AG09319 (cell line): ENCODE data around the gene CHD3.
A peak's percentile ranks its signal among the peaks of the same experiment; 100 is the strongest.

Source experiments
- DNase-seq: peaks from one replicate; pipeline ENCODE4 v3.0.0-alpha.2; 2010; ENCODE audit warnings: low read depth; ENCODE audit errors: extremely low read depth
- TF ChIP-seq, protein P1 (sequence below): IDR thresholded peaks from 2 replicates; pipeline ENCODE4 v1.5.1; 2011; ENCODE audit warnings: low read depth, mild to moderate bottlenecking, inconsistent platforms, low read length, moderate library complexity

CHD3 gene

DNA sequence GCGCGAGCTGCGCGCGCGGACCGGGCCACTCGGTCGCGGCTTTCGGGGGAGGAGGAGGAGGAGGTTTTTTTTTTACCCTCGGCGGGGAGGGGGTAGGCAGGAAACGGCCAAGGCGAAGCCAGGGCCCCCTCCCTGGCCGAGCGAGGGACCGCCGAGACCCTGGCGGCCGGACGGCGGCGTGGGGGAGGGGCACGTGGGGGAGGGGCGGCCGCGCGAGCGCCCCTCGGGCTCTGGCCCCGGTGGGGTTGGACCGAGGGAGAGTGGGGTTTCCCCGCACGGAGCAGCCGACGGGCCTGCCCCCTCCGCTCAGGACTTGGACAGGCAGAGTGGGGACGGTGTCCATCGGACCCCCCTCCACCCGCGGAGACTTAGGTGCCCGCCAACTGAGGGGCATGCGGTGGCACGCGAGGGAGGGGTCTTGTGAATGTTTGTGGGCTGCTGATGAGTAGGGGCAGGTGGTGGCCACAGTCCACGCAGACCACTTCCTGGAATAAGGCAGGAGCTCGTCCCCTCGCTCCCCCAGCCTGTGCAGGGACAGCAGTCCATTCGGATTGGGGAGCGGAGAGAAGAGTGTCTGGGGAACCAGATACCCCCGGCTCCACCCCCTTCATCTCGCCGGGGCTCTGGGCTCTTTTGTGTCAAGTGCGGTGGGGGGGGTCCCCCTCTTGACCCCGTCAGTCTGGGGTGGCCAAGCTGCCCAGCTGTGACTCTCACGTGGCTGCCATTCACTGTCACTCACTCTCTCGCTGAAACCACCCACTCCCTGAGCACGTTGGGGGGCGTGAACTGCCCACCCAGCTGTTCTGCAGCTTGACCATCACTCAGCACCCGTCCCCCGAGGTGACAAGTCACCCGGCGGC lies 3.0 kb upstream of the CHD3 start:
- no peak for DNase-seq
- TF ChIP-seq, protein P1, sequence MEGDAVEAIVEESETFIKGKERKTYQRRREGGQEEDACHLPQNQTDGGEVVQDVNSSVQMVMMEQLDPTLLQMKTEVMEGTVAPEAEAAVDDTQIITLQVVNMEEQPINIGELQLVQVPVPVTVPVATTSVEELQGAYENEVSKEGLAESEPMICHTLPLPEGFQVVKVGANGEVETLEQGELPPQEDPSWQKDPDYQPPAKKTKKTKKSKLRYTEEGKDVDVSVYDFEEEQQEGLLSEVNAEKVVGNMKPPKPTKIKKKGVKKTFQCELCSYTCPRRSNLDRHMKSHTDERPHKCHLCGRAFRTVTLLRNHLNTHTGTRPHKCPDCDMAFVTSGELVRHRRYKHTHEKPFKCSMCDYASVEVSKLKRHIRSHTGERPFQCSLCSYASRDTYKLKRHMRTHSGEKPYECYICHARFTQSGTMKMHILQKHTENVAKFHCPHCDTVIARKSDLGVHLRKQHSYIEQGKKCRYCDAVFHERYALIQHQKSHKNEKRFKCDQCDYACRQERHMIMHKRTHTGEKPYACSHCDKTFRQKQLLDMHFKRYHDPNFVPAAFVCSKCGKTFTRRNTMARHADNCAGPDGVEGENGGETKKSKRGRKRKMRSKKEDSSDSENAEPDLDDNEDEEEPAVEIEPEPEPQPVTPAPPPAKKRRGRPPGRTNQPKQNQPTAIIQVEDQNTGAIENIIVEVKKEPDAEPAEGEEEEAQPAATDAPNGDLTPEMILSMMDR = no peak

DNA sequence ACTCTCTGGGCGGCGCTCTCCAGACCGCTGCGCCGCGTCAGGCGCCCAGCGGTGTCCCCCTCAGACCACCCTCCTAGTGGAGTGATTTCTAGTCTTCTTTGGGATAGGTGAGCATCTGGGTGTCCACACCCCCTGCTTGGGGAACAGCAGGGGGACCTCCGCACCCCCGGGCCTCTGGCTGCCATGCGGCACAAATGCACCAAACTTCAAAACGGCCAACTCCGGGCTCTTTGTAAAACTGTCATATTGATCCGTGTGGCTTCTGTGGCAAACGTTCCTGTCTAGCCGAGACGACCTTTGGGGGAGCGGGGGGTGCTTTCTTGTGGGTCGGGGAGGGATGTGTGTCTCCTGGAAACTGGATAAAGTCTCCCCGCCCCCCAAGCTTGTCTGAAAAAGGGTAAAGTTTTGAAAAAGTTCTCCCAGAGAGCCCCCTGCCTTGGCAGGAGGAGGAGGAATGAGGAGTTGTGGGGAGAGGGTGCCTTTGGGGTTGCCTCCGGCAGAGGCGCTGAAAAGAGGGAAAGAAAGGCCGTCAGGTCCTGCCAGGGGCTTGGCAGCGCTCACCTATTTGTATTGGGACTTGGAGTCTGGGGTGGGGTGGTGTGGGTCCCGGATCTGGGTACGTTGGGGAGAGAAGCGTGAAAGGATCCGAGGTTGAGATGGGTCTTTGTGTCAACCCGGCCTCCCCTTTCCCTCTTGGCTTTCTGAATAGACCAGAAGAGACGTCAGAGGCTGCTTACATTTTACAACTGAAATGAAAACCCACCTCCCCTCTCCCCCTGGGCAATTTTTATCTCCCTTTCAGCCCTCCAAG lies 2.2 kb upstream of the CHD3 start:
- no peak for DNase-seq
- TF ChIP-seq, protein P1 = no peak; the same call in 1 of the 2 replicates

DNA sequence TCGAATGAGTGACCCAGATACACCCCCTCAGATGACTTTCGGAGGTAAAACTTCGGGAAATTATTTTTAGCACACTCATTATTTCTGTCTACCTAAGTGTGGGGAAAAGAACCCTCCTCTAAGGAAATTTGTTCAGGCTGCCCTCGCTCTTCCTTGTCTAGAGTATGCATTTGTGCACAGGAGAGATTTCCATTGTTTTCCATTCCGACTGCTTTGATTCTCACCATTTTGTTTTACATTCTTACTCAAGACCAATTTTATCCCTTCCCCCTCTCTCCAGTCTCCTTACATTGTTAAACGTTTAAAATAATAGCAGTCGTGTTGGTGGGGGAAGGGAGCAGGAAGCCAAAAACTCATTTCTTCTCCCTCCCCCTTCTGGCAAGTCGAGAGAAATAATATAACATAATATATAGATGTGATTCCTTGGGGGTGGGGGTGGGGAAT lies 1.5 kb upstream of the CHD3 start:
- no peak for DNase-seq
- TF ChIP-seq, protein P1 = no peak

DNA sequence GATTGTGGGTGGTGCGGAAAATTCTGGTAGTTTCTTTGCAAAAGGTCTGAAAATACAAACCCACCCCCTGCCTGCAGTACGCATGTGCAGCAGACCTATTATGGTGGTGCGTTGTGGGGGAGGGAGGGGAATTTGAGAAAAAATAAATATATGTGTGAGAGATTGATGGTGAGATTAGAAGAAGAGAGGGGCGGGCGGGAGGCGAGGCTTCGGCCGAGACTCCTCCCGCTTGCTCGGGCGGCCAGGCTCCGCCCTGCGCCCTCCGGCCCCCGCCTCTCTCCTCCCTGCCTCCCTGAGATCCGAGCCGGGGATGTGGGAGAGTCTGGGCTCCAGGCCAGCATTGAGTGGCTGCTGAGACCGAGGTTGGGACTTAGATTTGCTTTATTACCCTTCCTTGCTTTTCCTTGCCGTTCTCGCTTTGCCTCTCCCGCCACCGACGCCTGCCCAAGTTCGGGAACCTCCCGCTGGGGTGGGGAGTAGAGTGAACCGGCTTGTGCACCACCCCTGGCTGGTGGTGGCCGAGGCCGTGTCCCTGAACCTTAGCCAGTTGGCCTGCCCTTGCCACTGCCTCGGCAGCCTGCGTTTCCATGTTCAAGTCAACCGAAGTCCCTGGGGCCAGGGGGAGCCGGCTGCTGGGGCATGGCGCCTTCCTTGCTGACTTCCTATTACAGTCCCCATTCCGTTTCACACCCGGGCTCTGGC lies 956 bp upstream of the CHD3 start:
- TF ChIP-seq, protein P1 = no peak
- peak; percentile 90 for DNase-seq

DNA sequence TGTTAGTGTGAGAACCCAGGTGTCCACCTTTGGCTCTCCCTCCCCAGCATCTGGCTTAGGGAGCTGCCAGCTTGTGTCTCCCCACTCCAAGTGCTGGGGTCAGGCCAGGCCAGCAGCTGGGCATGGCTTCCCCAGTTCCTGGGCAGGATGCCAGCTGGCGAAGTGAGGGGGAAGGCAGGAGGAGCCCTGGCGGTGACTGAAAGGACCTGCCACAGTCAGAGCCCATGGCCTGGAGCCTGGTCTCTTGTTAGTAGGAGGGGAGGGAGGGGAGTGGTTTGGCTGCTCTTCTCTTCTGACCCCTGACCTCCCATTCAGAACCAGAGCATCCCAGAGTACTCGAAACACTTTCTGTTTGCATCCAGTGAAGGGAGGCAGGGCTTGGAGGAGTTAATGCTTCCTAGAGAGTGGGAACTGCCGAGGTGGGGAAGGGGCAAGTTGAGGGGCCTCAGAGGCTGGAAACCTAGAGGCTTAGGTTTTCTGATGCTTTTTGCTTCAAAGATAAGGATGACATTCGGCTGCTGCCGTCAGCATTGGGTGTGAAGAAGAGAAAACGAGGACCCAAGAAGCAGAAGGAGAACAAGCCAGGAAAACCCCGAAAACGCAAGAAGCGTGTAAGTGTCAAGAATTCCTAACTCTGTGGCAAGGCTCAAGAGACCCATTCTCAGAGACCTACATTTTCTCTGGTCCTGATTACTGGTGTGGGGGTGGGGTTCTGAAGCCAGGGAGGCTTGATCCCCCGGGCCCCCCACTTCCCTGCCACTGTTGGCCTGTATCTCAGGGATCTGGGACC lies 772 bp downstream of the CHD3 start:
- peak; percentile 91 for DNase-seq
- TF ChIP-seq, protein P1 = peak; percentile 38

DNA sequence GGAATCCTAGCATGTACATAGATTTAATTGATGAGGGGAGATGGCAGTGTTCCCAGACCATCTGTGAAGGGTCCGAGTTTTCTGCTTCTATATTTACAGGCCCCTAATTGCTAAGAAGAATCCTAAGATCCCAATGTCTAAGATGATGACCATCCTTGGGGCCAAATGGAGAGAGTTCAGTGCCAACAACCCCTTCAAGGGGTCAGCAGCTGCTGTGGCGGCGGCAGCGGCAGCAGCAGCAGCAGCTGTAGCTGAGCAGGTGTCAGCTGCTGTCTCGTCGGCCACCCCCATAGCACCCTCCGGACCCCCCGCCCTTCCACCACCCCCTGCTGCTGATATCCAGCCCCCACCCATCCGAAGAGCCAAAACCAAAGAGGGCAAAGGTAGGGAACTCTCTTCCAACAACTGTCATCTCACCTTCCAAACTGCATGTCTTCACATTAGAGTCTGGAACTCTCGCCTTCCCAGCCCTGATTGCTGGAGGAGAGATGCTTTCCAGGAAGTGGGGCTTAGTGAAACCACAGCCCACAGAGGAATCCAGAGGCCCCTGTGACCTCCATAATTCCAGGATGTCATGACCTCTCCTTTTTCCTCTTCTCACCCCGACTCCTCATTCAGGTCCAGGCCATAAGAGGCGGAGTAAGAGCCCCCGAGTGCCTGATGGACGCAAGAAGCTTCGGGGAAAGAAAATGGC lies 4.7 kb downstream of the CHD3 start:
- DNase-seq = no peak
- TF ChIP-seq, protein P1 = no peak
